PC-3 (cell line): ENCODE results near the gene COL15A1. TPM values are rescaled to one million over a fixed set of nuclear protein-coding genes. Genes with fewer than 3 reads are reported as not detected.

Source experiments
- ATAC-seq: fragments of 200-7000 bp; cut with Tn5 transposase; 2 replicates; pipeline ENCODE4 v1.9.1; 2020; ENCODE audit warnings: mild to moderate bottlenecking, moderate library complexity
- BruUV-seq: library from RNA; stranded (reverse); fragments of 400-500 nt; replicated peaks from 2 replicates; lab custom pipeline; 2021; lab: Mats Ljungman, UMichigan
- CTCF ChIA-PET: fragments of 300-600 bp; sonication (Branson Sonifier 250); formaldehyde crosslinking; loops from one replicate; lab custom pipeline; 2022; ENCODE audit warnings: antibody characterized with exemption; lab: Charles Lee
- POLR2A ChIA-PET: fragments of 300-600 bp; sonication (Branson Sonifier 250); formaldehyde crosslinking; loops from one replicate; lab custom pipeline; 2022; ENCODE audit warnings: antibody characterized with exemption; ENCODE audit not compliant: unreplicated experiment; lab: Charles Lee
- DNase-seq: peaks from one replicate; pipeline ENCODE4 v3.0.0-alpha.2; 2015
- H2AFZ ChIP-seq: fragments of 300-600 bp; sonication (generic); 2 replicates; pipeline ENCODE4 v1.6.0; 2016; ENCODE audit warnings: antibody characterized with exemption, low read length
- H3F3A ChIP-seq: fragments of 300-600 bp; sonication (generic); one replicate; pipeline ENCODE4 v1.6.0; 2017; ENCODE audit warnings: antibody characterized with exemption, low read length, control low read depth, mild to moderate bottlenecking; ENCODE audit not compliant: unreplicated experiment
- H3K27ac ChIP-seq: fragments of 300-600 bp; sonication (generic); 2 replicates; pipeline ENCODE4 v1.5.1; 2016; ENCODE audit warnings: mild to moderate bottlenecking, low read length
- H3K27me3 ChIP-seq: fragments of 300-600 bp; sonication (generic); 2 replicates; pipeline ENCODE4 v1.6.1; 2016; ENCODE audit warnings: low read length, mixed read lengths
- H3K36me3 ChIP-seq: fragments of 300-600 bp; sonication (generic); 2 replicates; pipeline ENCODE4 v1.6.1; 2016; ENCODE audit warnings: low read depth, mixed run types, low read length, mixed read lengths
- H3K4me1 ChIP-seq: fragments of 300-600 bp; sonication (generic); 2 replicates; pipeline ENCODE4 v1.5.1; 2016; ENCODE audit warnings: low read length; ENCODE audit not compliant: insufficient read depth
- H3K4me2 ChIP-seq: fragments of 300-600 bp; sonication (generic); 2 replicates; pipeline ENCODE4 v1.6.0; 2016; ENCODE audit warnings: low read length
- H3K4me3 ChIP-seq: fragments of 300-600 bp; sonication (generic); 2 replicates; pipeline ENCODE4 v1.5.1; 2016; ENCODE audit warnings: mild to moderate bottlenecking, low read length, mixed read lengths
- H3K79me2 ChIP-seq: fragments of 300-600 bp; sonication (generic); 2 replicates; pipeline ENCODE4 v1.6.1; 2017; ENCODE audit warnings: low read length, mixed read lengths
- H3K9ac ChIP-seq: fragments of 300-600 bp; sonication (generic); 2 replicates; pipeline ENCODE4 v1.6.0; 2016; ENCODE audit warnings: mild to moderate bottlenecking, low read length
- H3K9me2 ChIP-seq: fragments of 300-600 bp; sonication (generic); replicated peaks from 2 replicates; pipeline ENCODE4 v1.6.1; 2016; ENCODE audit warnings: mixed run types, low read length, mixed read lengths
- H3K9me3 ChIP-seq: fragments of 300-600 bp; sonication (generic); 2 replicates; pipeline ENCODE4 v1.6.1; 2016; ENCODE audit warnings: low read length, mixed read lengths
- H4K20me1 ChIP-seq: fragments of 300-600 bp; sonication (generic); 2 replicates; pipeline ENCODE4 v1.6.1; 2016; ENCODE audit warnings: low read length, mixed read lengths
- CTCF ChIP-seq: fragments of 300-600 bp; sonication (generic); conservative IDR thresholded peaks from 2 replicates; pipeline ENCODE4 v1.5.1; 2017; ENCODE audit warnings: antibody characterized with exemption, low read depth, mild to moderate bottlenecking, low read length
- EZH2 ChIP-seq: fragments of 300-600 bp; sonication (generic); IDR thresholded peaks from one replicate; pipeline ENCODE4 v1.6.1; 2017; ENCODE audit warnings: antibody characterized with exemption, mild to moderate bottlenecking, low read length; ENCODE audit not compliant: unreplicated experiment
- EZH2phosphoT487 ChIP-seq: fragments of 300-600 bp; sonication (generic); IDR thresholded peaks from 2 replicates; pipeline ENCODE4 v1.6.1; 2018; ENCODE audit warnings: mild to moderate bottlenecking, antibody characterized with exemption, low read length, borderline replicate concordance
- intact Hi-C: fragments of 100-400 bp; cut with micrococcal nuclease; formaldehyde crosslinking; loops from 2 replicates; pipeline ENCODE4 v1.9.0; 2023
- total RNA-seq: library from RNA; depleted of rRNA; stranded (reverse); fragments of >200 nt; gene quantifications from 2 replicates; pipeline ENCODE4 v1.2.3, GENCODE V29; 2014

The COL15A1 gene
- total RNA-seq, 1 experiment from 2014 or later = 0.04 TPM

GRCh38 chr9:99051851-99052250 lies 108.1 kb downstream of the COL15A1 start:
- intact Hi-C loops = loop anchor here (2.0 kb wide), 2 partner anchors 53 to 75 kb away; partner anchors contain the start of gene TGFBR1
- no TSS peak for BruUV-seq
- Histone ChIP-seq H4K20me1 (no peaks in the 10 kb centered on the region), H3K4me1 (peaks cover 75% of the 10 kb centered on the region), H3K9ac (peak overlapping the region; percentile 88), H3F3A (peaks cover 6% of the 10 kb centered on the region), H3K4me2 (peak overlapping the region; percentile 63), H2AFZ (no peak overlapping the region), H3K79me2 (no peaks in the 10 kb centered on the region), H3K27me3 (no peaks in the 10 kb centered on the region), H3K4me3 (no peak overlapping the region), H3K27ac (peak overlapping the region; percentile 99), H3K9me3 (no peaks in the 10 kb centered on the region), H3K36me3 (no peaks in the 10 kb centered on the region), H3K9me2 (no peaks in the 10 kb centered on the region)
- ChIA-PET POLR2A (no interaction called here), CTCF (no interaction called here)
- ATAC-seq (no peak), DNase-seq (no peak)
- TF ChIP-seq CTCF = no peak
- no peak for TF ChIP-seq EZH2phosphoT487
- no peak for TF ChIP-seq EZH2

GRCh38 chr9:99052815-99053715 lies 109.4 kb downstream of the COL15A1 start:
- H3K4me2 ChIP-seq = no peak overlapping the region
- H3K9me3 ChIP-seq = no peaks in the 10 kb centered on the region
- no peak overlapping the region; the same call in 1 of the 2 replicates for H3K9ac ChIP-seq
- no peaks in the 10 kb centered on the region for H3K79me2 ChIP-seq
- intact Hi-C loops = no loop called here
- H3F3A ChIP-seq = peaks cover 6% of the 10 kb centered on the region
- H3K27me3 ChIP-seq = no peaks in the 10 kb centered on the region
- H4K20me1 ChIP-seq = no peaks in the 10 kb centered on the region
- H3K9me2 ChIP-seq = no peaks in the 10 kb centered on the region
- H3K36me3 ChIP-seq = no peaks in the 10 kb centered on the region
- CTCF ChIA-PET = no interaction called here
- no peak for DNase-seq
- no peak for ATAC-seq
- no TSS peak for BruUV-seq
- POLR2A ChIA-PET = no interaction called here
- H2AFZ ChIP-seq = no peak overlapping the region
- TF ChIP-seq CTCF = no peak
- H3K4me1 ChIP-seq = peaks cover 87% of the 10 kb centered on the region
- no peak overlapping the region for H3K4me3 ChIP-seq
- peak overlapping the region; percentile 99 for H3K27ac ChIP-seq

- ATAC-seq (no peak), DNase-seq (peak; percentile 64)
- H3K27ac ChIP-seq = peak overlapping the region; percentile 96
- BruUV-seq = no TSS peak
- peaks cover 6% of the 10 kb centered on the region for H3F3A ChIP-seq
- intact Hi-C loops = no loop called here
- H3K9me3 ChIP-seq = no peaks in the 10 kb centered on the region
- TF ChIP-seq EZH2phosphoT487 = no peak
- no peak for TF ChIP-seq CTCF
- no peak for TF ChIP-seq EZH2
- peaks cover 95% of the 10 kb centered on the region for H3K4me1 ChIP-seq
- POLR2A ChIA-PET = no interaction called here
- no peaks in the 10 kb centered on the region for H3K27me3 ChIP-seq
- no peaks in the 10 kb centered on the region for H3K9me2 ChIP-seq
- H3K9ac ChIP-seq = peak overlapping the region; percentile 57
- no peak overlapping the region for H3K4me3 ChIP-seq
- no peak overlapping the region for H2AFZ ChIP-seq
- peak overlapping the region; percentile 31 for H3K4me2 ChIP-seq
- H4K20me1 ChIP-seq = no peaks in the 10 kb centered on the region
- H3K79me2 ChIP-seq = no peaks in the 10 kb centered on the region
- H3K36me3 ChIP-seq = no peaks in the 10 kb centered on the region
- CTCF ChIA-PET = no interaction called here
These were observed 110.9 kb downstream of the COL15A1 start for GRCh38 chr9:99054581-99054980.
